Measurements from ENCODE around the gene BCS1L. TPM values are rescaled to one million over a fixed set of nuclear protein-coding genes. Genes with fewer than 3 reads are reported as not detected.

The BCS1L gene
- total RNA-seq, 6 experiments from 2014 or later, result 19.7 to 34.1 (median 28.0) TPM

GRCh38 chr2:218659988-218660358 lies 490 bp downstream of the BCS1L start:
- H3K27me3 ChIP-seq, result no peaks in the 10 kb centered on the region
- no peak overlapping the region for H3K27ac ChIP-seq
- intact Hi-C loops (cut with DNase I), result loop anchor here in 1 of 2 donors (10.0 kb wide), 1 partner anchor 255 kb away; no protein-coding TSS in a partner anchor
- H3K36me3 ChIP-seq, result peaks cover 0 to 49% (median 14%) of the 10 kb centered on the region in 4 donors
- DNase-seq (no peak), ATAC-seq (no peak)
- H3K4me3 ChIP-seq, result peak overlapping the region; percentile 70 to 97 (median 72)
- peaks cover 0 to 18% (median 3%) of the 10 kb centered on the region in 4 donors for H3K4me1 ChIP-seq
- TF ChIP-seq POLR2A (IDR thresholded peaks at IDR 0.05) (no peak), CTCF (IDR thresholded peaks at IDR 0.05) (no peak)
- H3K9me3 ChIP-seq, result no peaks in the 10 kb centered on the region
- whole genome bisulfite sequencing (ENCODE audit: insufficient coverage, low coverage, low lambda C conversion rate, missing lambda C conversion rate), result 10% methylated on average over 8 of the region's 8 CpGs

GRCh38 chr2:218662377-218662776 lies 2.9 kb downstream of the BCS1L start:
- ATAC-seq (no peak), DNase-seq (no peak)
- H3K9me3 ChIP-seq, result no peaks in the 10 kb centered on the region
- H3K4me3 ChIP-seq, result no peak overlapping the region
- 80% methylated on average over 2 of the region's 7 CpGs for WGBS (ENCODE audit: insufficient coverage, low coverage, low lambda C conversion rate, missing lambda C conversion rate)
- H3K27me3 ChIP-seq, result no peaks in the 10 kb centered on the region
- intact Hi-C loops (cut with DNase I), result no loop called here
- H3K27ac ChIP-seq, result no peak overlapping the region
- TF ChIP-seq CTCF (IDR thresholded peaks at IDR 0.05) (no peak), POLR2A (IDR thresholded peaks at IDR 0.05) (no peak)
- peaks cover 0 to 18% (median 3%) of the 10 kb centered on the region in 4 donors for H3K4me1 ChIP-seq
- peaks cover 0 to 51% (median 18%) of the 10 kb centered on the region in 4 donors for H3K36me3 ChIP-seq

- intact Hi-C loops (cut with DNase I), result no loop called here
- WGBS (ENCODE audit: insufficient coverage, low coverage, low lambda C conversion rate, missing lambda C conversion rate), result 67% methylated on average over 1 of the region's 10 CpGs
- ATAC-seq (no peak), DNase-seq (no peak)
- peaks cover 0 to 17% (median 3%) of the 10 kb centered on the region in 4 donors for H3K4me1 ChIP-seq
- no peak overlapping the region for H3K4me3 ChIP-seq
- no peaks in the 10 kb centered on the region for H3K9me3 ChIP-seq
- H3K36me3 ChIP-seq, result peaks cover 0 to 52% (median 20%) of the 10 kb centered on the region in 4 donors
- no peak for TF ChIP-seq POLR2A (IDR thresholded peaks at IDR 0.05)
- TF ChIP-seq CTCF (IDR thresholded peaks at IDR 0.05), result no peak
- H3K27me3 ChIP-seq, result no peaks in the 10 kb centered on the region
- no peak overlapping the region for H3K27ac ChIP-seq
Observed at GRCh38 chr2:218662827-218663226, 3.3 kb downstream of the BCS1L start.

GRCh38 chr2:218663901-218664300 lies 4.4 kb downstream of the BCS1L start:
- Histone ChIP-seq H3K9me3 (no peaks in the 10 kb centered on the region), H3K4me1 (peaks cover 0 to 7% (median 3%) of the 10 kb centered on the region in 4 donors), H3K27ac (no peak overlapping the region), H3K4me3 (no peak overlapping the region), H3K36me3 (peaks cover 0 to 56% (median 24%) of the 10 kb centered on the region in 4 donors), H3K27me3 (no peaks in the 10 kb centered on the region)
- no peak for TF ChIP-seq CTCF (IDR thresholded peaks at IDR 0.05)
- TF ChIP-seq POLR2A (IDR thresholded peaks at IDR 0.05), result no peak
- ATAC-seq (no peak), DNase-seq (no peak)
- WGBS (ENCODE audit: insufficient coverage, low coverage, low lambda C conversion rate, missing lambda C conversion rate), result 90% methylated on average over 2 of the region's 15 CpGs
- intact Hi-C loops (cut with DNase I), result no loop called here

GRCh38 chr2:218664653-218665052 lies 5.2 kb downstream of the BCS1L start:
- 95% methylated on average over 4 of the region's 7 CpGs for WGBS (ENCODE audit: insufficient coverage, low coverage, low lambda C conversion rate, missing lambda C conversion rate)
- H3K27ac ChIP-seq, result no peak overlapping the region
- H3K27me3 ChIP-seq, result no peaks in the 10 kb centered on the region
- intact Hi-C loops (cut with DNase I), result no loop called here
- H3K36me3 ChIP-seq, result peaks cover 0 to 56% (median 24%) of the 10 kb centered on the region in 4 donors
- TF ChIP-seq POLR2A (IDR thresholded peaks at IDR 0.05) (no peak), CTCF (IDR thresholded peaks at IDR 0.05) (no peak)
- DNase-seq (no peak), ATAC-seq (no peak)
- no peaks in the 10 kb centered on the region for H3K9me3 ChIP-seq
- peaks cover 0 to 7% (median 3%) of the 10 kb centered on the region in 4 donors for H3K4me1 ChIP-seq
- no peak overlapping the region for H3K4me3 ChIP-seq

All from right lobe of liver (tissue), 6 donors.